IPS-NIHi7 (cell line): ENCODE data around the gene PIP5K1C.

Source experiments
- DNase-seq: peaks from one replicate; pipeline ENCODE4 v3.0.0; 2012; ENCODE audit warnings: mixed read lengths; ENCODE audit errors: extremely low spot score

The PIP5K1C gene

GRCh38 chr19:3627351-3627723 lies 72.9 kb downstream of the PIP5K1C start:
- DNase-seq = no peak

DNA sequence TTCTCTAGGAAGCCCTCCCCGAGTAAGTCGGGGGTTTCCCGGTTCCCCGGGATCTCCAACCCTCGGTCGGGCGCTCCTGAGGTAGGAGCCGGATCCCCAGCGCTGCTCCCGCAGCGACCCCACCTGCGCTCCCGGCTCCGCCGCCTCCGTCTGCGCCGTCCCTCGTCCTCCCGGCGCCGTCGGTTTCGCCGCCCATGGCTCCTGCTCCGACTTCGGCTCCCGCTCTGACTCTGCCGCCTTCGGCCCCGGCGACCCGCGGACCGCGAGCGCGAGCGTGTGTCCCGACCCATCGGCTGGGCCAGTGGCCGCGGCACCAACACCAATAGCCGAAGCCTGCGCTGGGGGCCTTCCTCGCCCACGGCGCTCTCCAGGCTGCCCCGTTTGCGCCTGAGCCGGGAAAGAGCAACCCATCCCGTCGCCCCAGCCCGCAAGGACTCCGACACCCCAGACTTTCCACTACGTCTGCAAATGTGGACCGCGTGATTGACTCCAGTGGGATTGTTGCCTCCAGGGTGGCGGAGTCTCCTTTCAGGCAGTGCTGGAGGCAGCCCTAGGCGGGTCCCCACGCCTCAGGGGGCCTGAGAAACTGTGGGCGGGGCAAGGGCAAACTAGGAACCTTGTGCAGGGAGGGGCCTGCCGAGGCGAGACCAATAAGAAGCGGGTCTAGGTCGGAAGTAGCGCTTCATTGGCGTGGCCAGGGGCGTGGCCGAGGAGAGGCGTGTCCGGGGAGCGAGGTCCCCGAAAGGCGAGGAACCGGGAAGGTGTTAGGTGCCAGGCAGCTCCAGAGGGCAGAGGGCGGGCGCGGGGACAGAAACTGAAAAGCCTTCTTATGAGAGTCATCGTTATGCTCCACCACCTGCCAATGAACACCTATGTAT lies 73.6 kb downstream of the PIP5K1C start, which contains the start of gene CACTIN:
Gene CACTIN, minus strand, starts transcription at position 318 of the 878 bp plus-strand sequence. Its CDS starts 28 bp downstream, at position 290.
- DNase-seq = peak; percentile 100

- DNase-seq = no peak
These were observed 74.2 kb downstream of the PIP5K1C start for GRCh38 chr19:3625996-3626472.

- DNase-seq = no peak
These were observed 76.6 kb downstream of the PIP5K1C start for GRCh38 chr19:3623716-3624115.

- DNase-seq = no peak
These were observed 78.0 kb downstream of the PIP5K1C start for GRCh38 chr19:3622224-3622623.

DNA sequence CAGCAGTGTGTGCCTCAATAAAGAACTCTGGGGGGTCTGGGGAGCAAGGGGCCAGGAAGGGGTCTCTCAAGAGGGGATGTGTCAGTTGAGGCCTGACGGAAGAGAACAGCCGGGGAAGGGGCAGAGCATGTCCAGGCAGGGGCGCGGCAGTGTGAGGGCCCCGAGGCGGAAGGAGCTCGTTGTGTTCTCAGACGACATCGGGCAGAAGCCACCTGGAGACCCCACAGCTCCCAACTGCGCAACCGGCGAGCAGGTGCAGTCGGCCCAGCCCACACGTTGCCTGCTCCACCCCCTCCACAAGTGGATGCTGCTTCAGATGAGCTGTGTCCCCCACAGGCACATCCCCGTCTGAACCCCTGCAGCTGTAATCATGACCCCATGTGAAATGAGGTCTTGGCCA lies 78.6 kb downstream of the PIP5K1C start:
- no peak for DNase-seq

DNA sequence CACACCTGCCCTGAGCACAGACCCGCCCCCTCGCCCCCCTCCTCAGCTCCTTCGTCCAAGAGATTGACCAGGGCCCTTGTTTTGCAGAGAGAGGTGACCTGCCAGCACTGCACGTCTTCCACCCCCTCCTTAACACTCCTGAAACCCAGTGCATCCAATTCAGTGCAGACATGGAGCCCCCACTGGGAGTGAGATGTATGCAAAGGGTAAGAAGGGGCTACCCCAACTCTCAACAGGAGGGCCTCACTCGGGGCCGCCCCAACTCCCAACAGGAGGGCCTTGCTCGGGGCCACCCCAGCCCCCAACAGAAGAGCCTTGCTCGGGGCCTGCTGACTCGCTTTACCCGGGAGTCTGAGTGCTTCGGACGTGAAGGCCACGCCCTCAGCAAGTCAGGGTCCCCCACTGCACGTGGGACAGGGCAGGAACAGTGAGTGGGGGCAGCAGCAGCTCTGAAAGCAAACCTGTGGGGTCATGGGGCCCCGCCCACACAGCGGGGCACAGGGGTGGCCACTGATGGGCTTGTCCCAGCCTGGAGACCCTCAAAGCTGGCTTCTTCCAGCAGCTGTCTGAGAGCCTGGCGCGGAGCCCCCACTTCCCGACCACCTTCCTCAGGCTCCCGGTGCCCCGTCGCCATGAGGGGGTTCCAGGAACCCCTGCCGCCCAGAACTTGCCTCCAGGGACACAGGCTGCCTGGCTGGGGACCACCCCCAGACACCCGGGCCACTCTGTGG lies 79.3 kb downstream of the PIP5K1C start:
- DNase-seq = no peak

DNA sequence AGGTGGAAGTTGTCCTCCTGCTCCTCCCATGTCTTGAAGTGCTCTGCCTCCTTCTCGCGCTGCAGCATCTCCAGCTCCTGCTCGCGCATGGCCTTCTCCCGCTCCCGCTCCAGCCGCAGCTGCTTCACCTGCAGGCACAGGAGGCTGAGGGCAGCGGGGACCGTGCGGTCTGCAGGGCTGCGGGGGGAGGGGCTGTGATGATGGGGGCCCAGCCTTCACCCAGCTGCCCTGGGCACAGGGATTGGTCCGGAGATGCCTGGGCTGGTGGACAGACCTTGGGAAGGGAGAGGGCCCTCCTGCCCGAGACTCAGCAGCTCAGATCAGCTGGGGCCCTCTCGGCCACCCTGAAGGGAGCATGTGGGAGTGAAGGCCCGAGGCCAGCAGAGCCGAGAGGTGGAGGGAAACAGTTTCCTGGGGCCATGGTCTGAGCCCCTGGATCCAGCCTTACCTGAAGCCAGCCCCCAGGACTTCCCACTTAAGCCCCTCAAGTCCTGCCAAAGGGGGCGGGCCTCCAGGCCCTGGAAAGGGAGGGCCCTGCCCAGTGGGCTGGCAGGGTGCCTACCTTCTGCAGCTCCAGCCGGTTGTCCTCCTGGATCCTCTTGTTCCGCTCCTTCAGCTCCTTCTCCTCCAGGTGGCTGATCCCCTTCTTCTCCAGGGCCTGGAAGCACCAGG lies 80.0 kb downstream of the PIP5K1C start:
- DNase-seq = no peak

GRCh38 chr19:3619631-3620012 lies 80.6 kb downstream of the PIP5K1C start:
- DNase-seq = no peak

DNA sequence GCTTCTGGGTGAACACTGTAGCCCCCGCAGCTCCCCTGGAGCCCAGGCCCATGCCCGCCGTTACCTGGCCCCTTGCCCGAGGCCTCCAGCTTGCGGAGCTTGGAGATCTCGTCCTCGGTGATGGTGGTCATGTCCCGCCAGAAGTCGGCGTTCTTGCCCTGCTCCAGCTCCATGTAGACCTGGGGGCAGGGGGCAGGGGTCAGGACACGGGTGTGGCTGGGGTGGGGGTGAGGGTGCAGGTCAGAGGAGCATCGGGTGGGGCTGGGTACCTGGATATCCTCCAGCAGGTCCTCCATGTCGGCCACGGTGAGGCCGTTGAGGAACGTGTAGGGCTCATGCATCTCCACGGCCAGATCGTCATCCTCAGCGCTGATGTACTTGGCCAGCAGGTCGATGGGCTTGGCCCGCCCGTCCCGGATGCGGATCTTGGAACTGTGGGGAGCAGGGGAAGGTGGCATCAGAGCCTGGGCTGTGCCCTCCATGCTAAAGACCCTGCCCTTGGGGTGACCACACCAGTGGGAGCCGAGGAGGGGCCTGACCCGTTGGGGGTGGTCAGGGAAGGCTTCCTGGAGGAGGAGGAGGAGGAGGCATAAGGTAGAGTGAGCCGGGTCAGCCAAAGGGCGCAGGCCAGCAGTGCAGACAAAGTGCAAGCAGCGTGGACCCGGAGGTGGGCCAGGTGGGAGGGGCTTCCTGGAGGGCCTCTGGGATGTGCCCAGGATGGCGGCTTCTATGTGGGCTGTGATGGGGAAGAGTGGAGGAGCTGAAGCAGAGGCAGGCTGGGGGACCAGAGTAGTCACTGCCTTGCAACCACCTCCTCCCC lies 81.2 kb downstream of the PIP5K1C start:
- no peak for DNase-seq

DNA sequence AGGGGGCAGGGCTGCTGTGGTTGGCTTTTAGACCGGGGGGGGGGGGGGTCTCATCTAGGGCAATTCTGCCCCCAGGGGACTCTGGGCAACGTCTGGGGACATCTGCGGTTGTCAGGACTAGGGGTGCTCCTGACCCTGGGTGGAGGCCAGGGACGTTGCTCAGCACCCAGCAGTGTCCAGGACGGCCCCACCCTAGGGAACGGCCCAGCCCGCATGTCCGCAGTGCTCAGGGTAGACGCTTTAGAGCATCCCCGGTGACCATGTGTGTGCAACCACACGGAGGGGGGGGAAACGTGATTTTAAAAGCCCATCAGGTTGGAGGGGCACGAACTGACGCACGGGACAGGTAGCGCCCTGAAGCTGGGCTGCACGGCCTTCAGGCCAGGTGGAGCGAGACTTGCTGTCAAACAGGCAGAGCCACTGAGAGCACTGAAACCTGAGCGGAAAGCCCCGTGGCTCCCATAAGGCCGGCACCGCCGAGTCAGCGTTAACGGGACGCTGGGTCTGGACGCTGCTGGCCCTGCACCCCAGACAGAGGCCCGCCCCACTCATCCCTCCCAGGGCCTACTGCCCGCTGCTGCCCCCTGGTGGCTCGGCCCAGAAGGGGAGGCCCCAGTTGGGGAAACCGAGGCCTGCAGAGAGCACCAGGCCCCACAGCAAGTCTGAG lies 82.0 kb downstream of the PIP5K1C start:
- DNase-seq = peak; percentile 91

DNA sequence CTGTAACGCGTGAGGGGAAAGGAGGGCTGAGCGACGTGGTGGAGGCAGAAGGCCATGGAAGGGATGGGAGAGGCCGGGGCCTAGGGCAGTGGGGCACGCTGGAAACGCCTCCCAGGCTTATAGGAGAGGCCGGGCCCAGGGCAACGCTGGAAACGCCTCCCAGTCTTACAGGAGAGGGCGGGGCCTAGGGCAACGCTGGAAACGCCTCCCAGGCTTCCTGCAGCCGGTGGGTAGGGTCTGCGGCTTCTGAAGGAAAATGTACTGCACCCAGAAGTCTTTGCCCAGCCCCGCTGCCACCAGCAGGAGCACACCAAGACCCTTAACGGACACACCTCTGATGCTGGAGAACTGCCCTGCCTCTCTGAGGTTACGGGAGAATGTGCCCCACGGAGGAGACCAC lies 82.8 kb downstream of the PIP5K1C start:
- DNase-seq = no peak

GRCh38 chr19:3615524-3616135 lies 84.6 kb downstream of the PIP5K1C start:
- no peak for DNase-seq

- no peak for DNase-seq
These were observed 85.3 kb downstream of the PIP5K1C start for GRCh38 chr19:3614858-3615505.

DNA sequence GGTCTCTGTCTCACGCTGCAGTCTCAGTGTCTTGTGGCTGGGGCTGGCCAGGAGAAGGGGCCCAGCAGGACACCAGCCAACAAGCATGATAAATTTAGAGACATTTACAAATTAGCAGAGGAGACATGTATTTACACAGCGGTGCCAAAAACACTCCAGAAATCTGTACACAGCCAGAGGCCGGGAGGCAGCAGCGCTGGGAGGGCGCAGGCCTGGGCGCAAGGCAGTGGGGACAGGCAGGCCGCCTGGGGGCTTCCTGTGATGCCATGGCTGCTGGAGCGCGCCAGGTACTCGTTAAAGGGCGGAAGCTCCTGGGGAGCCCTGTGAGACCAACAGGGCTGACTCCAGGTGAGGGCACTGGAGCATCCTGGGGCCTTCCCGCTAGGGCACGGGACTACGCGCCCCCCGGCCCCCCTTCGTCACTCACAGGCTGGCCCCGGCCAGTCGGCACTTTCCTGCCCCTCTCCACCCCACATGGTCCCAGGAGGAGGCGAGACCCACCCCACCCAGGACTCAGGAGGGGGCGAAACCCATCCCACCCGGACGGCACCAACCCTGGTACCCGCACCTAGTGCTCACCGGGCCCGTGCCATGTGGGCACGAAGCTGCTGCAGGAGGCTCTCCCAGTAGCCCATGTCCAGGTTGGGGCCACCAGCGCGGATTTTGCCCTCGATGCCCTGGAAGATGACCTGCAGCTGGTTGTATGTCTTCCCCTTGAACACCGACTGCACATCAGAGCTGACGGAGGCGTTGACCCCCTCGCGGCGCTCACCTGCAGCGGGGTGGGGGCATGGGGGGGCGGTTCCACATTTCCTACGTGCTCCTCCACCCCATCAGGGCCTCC lies 86.2 kb downstream of the PIP5K1C start:
- DNase-seq = no peak

GRCh38 chr19:3612901-3613741 lies 87.1 kb downstream of the PIP5K1C start:
- peak; percentile 89 for DNase-seq

GRCh38 chr19:3612330-3612729 lies 87.9 kb downstream of the PIP5K1C start:
- no peak for DNase-seq

- no peak for DNase-seq
These were observed 88.4 kb downstream of the PIP5K1C start for GRCh38 chr19:3611841-3612240.
